Endothelial cell of umbilical vein (primary cell): ENCODE results near the gene TRIM56.

ENCODE experiments used
- CTCF ChIP-seq, 2 donors: IDR thresholded peaks; 1 replicate in 1 of 2; 2 replicates in 1 of 2; pipeline ENCODE4 v1.5.1; 2011; ENCODE audit warnings: low read length in 2 of 2, mild to moderate bottlenecking in 2 of 2, moderate library complexity in 2 of 2, control low read depth in 1 of 2, inconsistent platforms in 1 of 2, low read depth in 1 of 2; ENCODE audit not compliant: insufficient read depth in 1 of 2; ENCODE audit errors: extremely low read depth in 1 of 2
- EZH2 ChIP-seq: IDR thresholded peaks from 2 replicates; pipeline ENCODE4 v1.6.1; 2012; ENCODE audit warnings: borderline replicate concordance, low read depth, mild to moderate bottlenecking, moderate library complexity, low read length, inconsistent platforms; ENCODE audit not compliant: severe bottlenecking
- GATA2 ChIP-seq: IDR thresholded peaks from 2 replicates; pipeline ENCODE4 v1.7.0; 2011; ENCODE audit warnings: low read depth, mild to moderate bottlenecking, moderate library complexity, mixed read lengths, low read length; ENCODE audit not compliant: insufficient read length, insufficient read depth
- POLR2A ChIP-seq: IDR thresholded peaks from 2 replicates; pipeline ENCODE4 v1.6.1; 2012; ENCODE audit warnings: low read depth, mild to moderate bottlenecking, control low read depth, low read length
- POLR2AphosphoS5 ChIP-seq: IDR thresholded peaks from 2 replicates; pipeline ENCODE4 v1.6.1; 2012; ENCODE audit warnings: low read depth, mild to moderate bottlenecking, control low read depth, low read length, moderate library complexity; ENCODE audit not compliant: insufficient read depth

- TF ChIP-seq POLR2A (no peak), EZH2 (no peak), CTCF (IDR thresholded peaks at IDR 0.05; ENCODE audit: extremely low read depth in 1 of 2, insufficient read depth in 1 of 2, low read depth in 1 of 2, low read length in 2 of 2) (no peak), POLR2AphosphoS5 (no peak), GATA2 (no peak)
These were observed 4.6 kb downstream of the TRIM56 start for GRCh38 chr7:101089876-101090275.
